Nephron (organoid): Measurements from ENCODE around the gene SIGLEC8.
"Not testable (repeated sequence)": the region's sequence is repeated elsewhere in the genome, so short reads cannot be mapped to it uniquely, and the experiment has no call there.

Source experiments
- H3K27ac Mint-ChIP-seq, 3 experiments: 2 replicates each; pipeline ENCODE4 v1.8.0; 2020; ENCODE audit warnings: mixed read lengths in 3 of 3, mild to moderate bottlenecking in 2 of 3, moderate library complexity in 1 of 3
- H3K27me3 Mint-ChIP-seq: 2 replicates; pipeline ENCODE4 v1.8.0; 2021; ENCODE audit warnings: low read depth, mild to moderate bottlenecking, moderate library complexity, mixed read lengths
- H3K36me3 Mint-ChIP-seq: 2 replicates; pipeline ENCODE4 v1.8.0; 2020; ENCODE audit warnings: low read depth, mixed read lengths
- H3K4me1 Mint-ChIP-seq: 2 replicates; pipeline ENCODE4 v1.8.0; 2020; ENCODE audit warnings: mixed read lengths
- H3K4me3 Mint-ChIP-seq, 3 experiments: 2 replicates each; pipeline ENCODE4 v1.8.0; 2020; ENCODE audit warnings: mild to moderate bottlenecking in 3 of 3, mixed read lengths in 3 of 3, moderate library complexity in 2 of 3
- H3K9me3 Mint-ChIP-seq: 2 replicates; pipeline ENCODE4 v1.8.0; 2020; ENCODE audit warnings: mixed read lengths
- TF ChIP-seq, protein P1 (sequence below), 3 experiments: fragments of 200-600 bp; sonication (generic); IDR thresholded peaks; one replicate each; pipeline ENCODE4 v1.5.0; 2021; ENCODE audit warnings: antibody characterized with exemption in 3 of 3; ENCODE audit not compliant: unreplicated experiment in 3 of 3

The SIGLEC8 gene

DNA sequence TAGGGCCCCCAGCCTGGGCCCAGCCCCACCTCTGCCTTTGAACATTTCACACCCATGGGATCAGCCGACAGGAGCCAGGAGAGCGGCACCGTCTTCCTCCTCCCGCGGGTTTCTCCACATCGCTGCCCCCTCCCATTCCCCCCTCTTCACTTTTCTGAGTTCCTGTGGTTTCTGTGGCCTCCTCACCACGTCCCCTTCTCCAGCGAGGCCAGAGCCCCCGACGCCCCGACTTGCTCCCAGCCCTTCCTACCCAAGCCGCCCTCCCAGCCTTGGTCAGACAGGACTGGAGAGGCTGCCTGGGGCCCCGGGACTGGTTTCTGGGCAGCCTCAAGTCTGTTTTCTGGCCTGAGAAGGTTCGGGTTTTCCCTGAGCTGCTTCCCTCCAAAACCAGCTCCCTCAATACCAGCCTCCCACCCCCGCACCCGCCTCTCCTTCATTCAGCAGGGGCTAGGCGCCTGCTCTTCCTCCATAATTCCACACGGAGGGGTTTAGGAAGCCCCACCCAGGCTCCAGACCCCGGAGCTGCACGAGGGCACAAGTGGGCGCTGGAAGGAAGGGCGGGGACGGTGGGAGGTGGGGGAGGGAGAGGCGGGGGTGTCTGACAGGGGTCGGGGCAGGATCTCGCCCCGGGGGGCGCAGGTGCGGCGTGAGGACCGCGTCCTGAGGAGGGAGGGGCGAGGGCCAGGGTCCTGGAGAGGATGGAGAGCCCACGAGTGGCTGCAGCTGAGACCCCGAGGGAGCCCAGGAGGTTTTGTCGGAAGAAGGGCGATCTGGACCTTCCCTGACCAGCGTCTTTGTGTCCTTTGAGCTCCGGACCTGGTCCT lies 36.8 kb downstream of the SIGLEC8 start:
- H3K4me1 Mint-ChIP-seq, result no peaks in the 10 kb centered on the region
- TF ChIP-seq, protein P1, sequence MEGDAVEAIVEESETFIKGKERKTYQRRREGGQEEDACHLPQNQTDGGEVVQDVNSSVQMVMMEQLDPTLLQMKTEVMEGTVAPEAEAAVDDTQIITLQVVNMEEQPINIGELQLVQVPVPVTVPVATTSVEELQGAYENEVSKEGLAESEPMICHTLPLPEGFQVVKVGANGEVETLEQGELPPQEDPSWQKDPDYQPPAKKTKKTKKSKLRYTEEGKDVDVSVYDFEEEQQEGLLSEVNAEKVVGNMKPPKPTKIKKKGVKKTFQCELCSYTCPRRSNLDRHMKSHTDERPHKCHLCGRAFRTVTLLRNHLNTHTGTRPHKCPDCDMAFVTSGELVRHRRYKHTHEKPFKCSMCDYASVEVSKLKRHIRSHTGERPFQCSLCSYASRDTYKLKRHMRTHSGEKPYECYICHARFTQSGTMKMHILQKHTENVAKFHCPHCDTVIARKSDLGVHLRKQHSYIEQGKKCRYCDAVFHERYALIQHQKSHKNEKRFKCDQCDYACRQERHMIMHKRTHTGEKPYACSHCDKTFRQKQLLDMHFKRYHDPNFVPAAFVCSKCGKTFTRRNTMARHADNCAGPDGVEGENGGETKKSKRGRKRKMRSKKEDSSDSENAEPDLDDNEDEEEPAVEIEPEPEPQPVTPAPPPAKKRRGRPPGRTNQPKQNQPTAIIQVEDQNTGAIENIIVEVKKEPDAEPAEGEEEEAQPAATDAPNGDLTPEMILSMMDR (IDR thresholded peaks at IDR 0.05; ENCODE audit: unreplicated experiment in 3 of 3), result no peak
- peaks cover 28% of the 10 kb centered on the region for H3K27me3 Mint-ChIP-seq
- H3K27ac Mint-ChIP-seq, result no peak overlapping the region
- no peaks in the 10 kb centered on the region for H3K9me3 Mint-ChIP-seq
- no peaks in the 10 kb centered on the region for H3K36me3 Mint-ChIP-seq
- H3K4me3 Mint-ChIP-seq, result no peak overlapping the region

GRCh38 chr19:51420511-51420910 lies 37.7 kb downstream of the SIGLEC8 start:
- H3K4me1 Mint-ChIP-seq, H3K4me3 Mint-ChIP-seq, H3K36me3 Mint-ChIP-seq, H3K27ac Mint-ChIP-seq, H3K9me3 Mint-ChIP-seq: not testable (repeated sequence)
- peaks cover 28% of the 10 kb centered on the region for H3K27me3 Mint-ChIP-seq

- TF ChIP-seq, protein P1 (IDR thresholded peaks at IDR 0.05; ENCODE audit: unreplicated experiment in 3 of 3), result no peak
- H3K27me3 Mint-ChIP-seq, result peaks cover 28% of the 10 kb centered on the region
- no peak overlapping the region for H3K27ac Mint-ChIP-seq
- no peaks in the 10 kb centered on the region for H3K4me1 Mint-ChIP-seq
- no peaks in the 10 kb centered on the region for H3K36me3 Mint-ChIP-seq
- H3K9me3 Mint-ChIP-seq, result no peaks in the 10 kb centered on the region
- no peak overlapping the region for H3K4me3 Mint-ChIP-seq
These were observed 39.5 kb downstream of the SIGLEC8 start for GRCh38 chr19:51418707-51419106.

- Mint-ChIP-seq H3K9me3 (no peaks in the 10 kb centered on the region), H3K36me3 (no peaks in the 10 kb centered on the region), H3K4me3 (no peak overlapping the region), H3K27ac (no peak overlapping the region), H3K27me3 (peaks cover 25% of the 10 kb centered on the region), H3K4me1 (no peaks in the 10 kb centered on the region)
- TF ChIP-seq, protein P1 (IDR thresholded peaks at IDR 0.05; ENCODE audit: unreplicated experiment in 3 of 3), result no peak
These were observed 40.5 kb downstream of the SIGLEC8 start for GRCh38 chr19:51417810-51418157.

GRCh38 chr19:51417107-51417809 lies 41.0 kb downstream of the SIGLEC8 start, which contains the start of gene SIGLEC10:
Gene SIGLEC10 (minus strand): TSS chr19:51417642. CDS start chr19:51417581, 61 bp downstream.
- Mint-ChIP-seq H3K4me1 (no peaks in the 10 kb centered on the region), H3K36me3 (no peaks in the 10 kb centered on the region), H3K27me3 (peaks cover 21% of the 10 kb centered on the region), H3K27ac (no peak within 1 kb of the TSS), H3K9me3 (no peaks in the 10 kb centered on the region), H3K4me3 (no peak within 1 kb of the TSS)
- TF ChIP-seq, protein P1 (IDR thresholded peaks at IDR 0.05; ENCODE audit: unreplicated experiment in 3 of 3), result no peak

DNA sequence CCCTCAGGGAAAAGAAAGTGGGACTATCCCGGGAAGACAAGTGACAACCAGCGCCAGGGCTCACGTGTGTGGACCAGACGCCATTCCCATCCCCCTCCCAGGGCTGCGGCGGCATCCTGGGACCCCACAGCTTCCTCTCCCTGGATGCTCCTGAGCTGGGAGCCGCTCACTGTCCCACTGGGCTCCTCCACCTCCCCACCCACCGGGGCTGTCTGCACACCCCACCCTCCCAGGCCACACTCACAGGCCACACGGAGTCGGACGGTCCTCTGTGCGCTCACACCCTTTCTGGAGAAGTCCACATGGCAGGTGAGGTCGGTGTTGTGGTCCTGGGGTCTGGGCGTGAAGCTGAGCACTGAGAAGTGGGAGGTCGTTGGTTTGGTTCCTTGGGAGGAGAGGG lies 41.8 kb downstream of the SIGLEC8 start:
- not testable (repeated sequence) for H3K9me3 Mint-ChIP-seq, H3K27ac Mint-ChIP-seq, H3K4me1 Mint-ChIP-seq, H3K36me3 Mint-ChIP-seq, H3K4me3 Mint-ChIP-seq
- H3K27me3 Mint-ChIP-seq, result peaks cover 15% of the 10 kb centered on the region

DNA sequence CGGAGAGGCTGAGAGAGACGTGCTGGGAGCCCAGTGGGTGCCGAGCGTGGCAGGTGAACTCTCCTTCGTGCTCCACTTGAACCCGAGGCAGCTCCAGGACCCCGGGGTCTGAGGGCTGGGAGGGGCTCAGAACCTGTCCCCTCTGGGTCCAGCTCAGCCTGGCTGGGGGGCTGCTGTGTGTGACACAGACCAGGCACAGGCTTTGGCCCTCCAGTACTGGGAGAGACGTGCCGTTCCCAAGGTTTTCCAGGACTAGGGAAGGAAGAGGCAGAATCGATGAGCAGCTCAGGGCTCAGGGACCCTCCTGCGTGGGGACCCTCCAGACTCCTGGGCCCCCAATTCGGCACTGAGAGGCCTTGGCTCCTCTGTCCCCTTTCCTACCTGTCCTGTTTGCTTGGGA lies 43.1 kb downstream of the SIGLEC8 start:
- H3K4me1 Mint-ChIP-seq, result no peaks in the 10 kb centered on the region
- H3K27me3 Mint-ChIP-seq, result peaks cover 10% of the 10 kb centered on the region
- no peak overlapping the region for H3K27ac Mint-ChIP-seq
- no peak overlapping the region for H3K4me3 Mint-ChIP-seq
- H3K9me3 Mint-ChIP-seq, result no peaks in the 10 kb centered on the region
- no peaks in the 10 kb centered on the region for H3K36me3 Mint-ChIP-seq
- TF ChIP-seq, protein P1 (IDR thresholded peaks at IDR 0.05; ENCODE audit: unreplicated experiment in 3 of 3), result no peak
